Gastroesophageal sphincter (tissue), 3 donors: ENCODE results near the gene NCOR1.

Experiments used
- CTCF ChIP-seq, 4 experiments: fragments of 200-600 bp in 2 of 4; fragments of 450-650 bp in 2 of 4; sonication (generic) in 1 of 4; IDR thresholded peaks; one replicate each; pipeline ENCODE4 v1.5.1; 2017 to 2019; ENCODE audit warnings: antibody characterized with exemption in 4 of 4, mild to moderate bottlenecking in 2 of 4, moderate library complexity in 2 of 4
- POLR2A ChIP-seq, 2 donors: fragments of 450-650 bp; IDR thresholded peaks; one replicate each; pipeline ENCODE4 v1.6.1; 2017; ENCODE audit warnings: antibody characterized with exemption in 2 of 2, mild to moderate bottlenecking in 2 of 2, moderate library complexity in 1 of 2

GRCh38 chr17:16066125-16066524 lies 149.2 kb downstream of the NCOR1 start:
- TF ChIP-seq CTCF (IDR thresholded peaks at IDR 0.05) = no peak
- TF ChIP-seq POLR2A (IDR thresholded peaks at IDR 0.05) = no peak
